Stimulated activated CD4-positive, alpha-beta T cell treated with anti-CD3 and anti-CD28 coated beads, Interleukin-2, amount 100 ng/mL, for 24 hours (primary cell): ENCODE measurements around the gene TUBA1B.

ENCODE experiments used
- DNase-seq, 2 donors: peaks; one replicate each; pipeline ENCODE4 v3.0.0-alpha.2; 2020

Gene TUBA1B

GRCh38 chr12:49126852-49127763 lies 4.1 kb downstream of the TUBA1B start:
- DNase-seq = no peak

DNA sequence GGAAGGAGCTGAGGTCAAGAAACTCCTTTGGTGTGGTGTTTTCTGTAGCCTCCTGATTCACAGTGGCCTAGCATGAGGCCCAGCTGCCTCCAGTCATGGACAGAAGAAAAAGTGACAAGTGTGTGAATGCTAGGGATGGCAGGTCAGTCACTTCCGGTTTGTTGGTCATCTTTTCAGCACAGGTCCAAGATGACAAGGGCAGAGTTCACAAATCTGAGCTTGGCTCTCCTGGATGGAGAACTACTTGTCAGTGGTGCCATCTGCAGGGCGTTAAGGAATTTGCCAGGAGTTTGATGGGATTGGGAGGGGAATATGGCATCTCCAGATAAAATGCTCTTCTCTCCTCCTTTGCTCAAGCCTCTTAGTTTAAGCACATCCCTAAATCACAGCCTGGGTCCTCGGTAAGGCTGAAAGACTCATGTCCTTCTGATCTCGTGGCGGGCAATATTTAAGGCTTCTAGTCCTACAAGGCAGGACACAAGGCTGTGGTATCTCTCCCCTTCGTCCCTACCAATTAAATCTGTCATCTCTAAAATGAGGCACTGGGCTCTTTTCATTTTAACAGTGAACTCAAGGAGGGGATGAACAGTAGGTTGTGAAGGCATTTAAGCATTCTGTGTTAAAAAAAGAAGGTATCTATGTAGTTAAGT lies 10.0 kb downstream of the TUBA1B start:
- no peak for DNase-seq

GRCh38 chr12:49111206-49111605 lies 20.0 kb downstream of the TUBA1B start:
- DNase-seq = peak in 1 of 2 donors; percentile 37

DNA sequence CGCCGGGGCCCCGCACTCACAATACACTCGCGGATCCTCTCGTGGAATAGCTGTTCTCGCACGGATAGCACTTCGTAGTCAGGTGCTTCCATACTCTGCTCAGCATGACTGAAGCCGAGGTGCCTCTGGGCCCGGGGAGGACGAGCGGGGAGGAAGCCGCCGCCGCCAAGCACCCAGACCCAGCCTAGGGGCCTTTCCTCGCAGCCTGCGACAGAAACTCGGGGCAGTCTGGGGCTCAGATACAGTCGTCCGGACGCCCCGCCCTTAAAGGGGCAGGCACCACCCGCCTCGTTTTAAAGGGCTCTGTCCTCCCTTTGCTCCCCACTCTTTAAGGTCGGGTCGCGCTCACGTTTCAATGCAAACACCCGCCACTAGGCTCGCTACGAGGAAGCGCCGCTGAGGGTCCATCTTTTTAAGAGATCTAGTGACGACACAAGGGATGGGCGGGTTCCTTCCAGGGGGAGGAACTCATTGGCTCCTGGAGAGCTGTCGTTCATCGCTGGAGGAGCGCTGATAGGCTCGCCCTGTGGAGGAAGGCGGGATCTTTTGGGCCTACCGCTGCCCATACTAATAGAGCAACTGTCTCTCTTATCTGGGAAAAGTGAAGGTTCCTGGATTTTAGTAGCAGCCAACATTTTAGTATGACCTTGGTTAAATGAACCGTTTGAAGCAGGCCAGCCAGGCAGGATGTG lies 20.6 kb downstream of the TUBA1B start, which contains the start of gene LMBR1L:
LMBR1L (minus strand) TSS at position 384 of the 692 bp plus-strand sequence; CDS start at position 92, 292 bp downstream.
- peak; percentile 93 to 94 for DNase-seq

- no peak for DNase-seq
Observed at GRCh38 chr12:49109641-49110463, 21.3 kb downstream of the TUBA1B start.

- DNase-seq = no peak
Observed at GRCh38 chr12:49108958-49109404, 22.2 kb downstream of the TUBA1B start.

GRCh38 chr12:49105504-49106084 lies 25.6 kb downstream of the TUBA1B start:
- no peak for DNase-seq

- DNase-seq = no peak
Observed at GRCh38 chr12:49104822-49105221, 26.4 kb downstream of the TUBA1B start.

DNA sequence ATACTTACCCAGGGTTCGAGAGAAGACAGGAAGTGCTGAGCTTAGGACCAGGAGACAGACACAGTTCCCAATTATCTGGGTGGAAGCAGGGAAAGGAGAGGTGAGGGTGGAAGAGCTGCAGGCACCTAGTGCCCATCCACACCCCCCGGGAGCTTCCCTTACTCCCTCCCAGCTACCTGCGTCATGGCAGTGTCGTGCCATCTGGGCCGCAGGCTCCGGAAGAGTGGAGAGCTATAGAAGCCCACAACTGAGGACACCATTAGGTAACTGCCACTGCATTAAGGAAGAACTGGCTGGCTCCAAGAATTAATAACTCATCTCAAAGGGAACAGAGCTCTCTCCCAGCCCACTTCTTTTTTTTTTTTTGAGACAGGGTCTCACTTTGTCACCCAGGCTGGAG lies 30.8 kb downstream of the TUBA1B start:
- no peak for DNase-seq

DNA sequence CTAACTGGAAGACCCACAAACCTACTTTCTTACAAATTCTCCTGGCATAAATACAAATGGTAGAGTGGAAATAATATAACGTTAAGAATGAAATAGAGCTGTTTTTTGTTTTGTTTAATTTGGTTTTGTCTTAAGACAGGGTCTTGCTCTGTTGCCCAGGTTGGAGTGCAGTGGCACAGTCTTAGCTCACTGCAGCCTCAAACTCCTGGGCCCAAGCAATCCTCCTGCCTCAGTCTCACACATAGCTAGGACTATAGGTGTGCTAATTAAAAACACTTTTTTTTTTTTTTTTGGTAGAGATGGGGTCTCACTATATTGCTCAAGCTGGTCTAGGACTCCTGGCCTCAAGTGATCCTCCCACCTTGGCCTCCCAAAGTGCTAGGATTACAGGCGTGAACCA lies 32.5 kb downstream of the TUBA1B start:
- no peak for DNase-seq

DNA sequence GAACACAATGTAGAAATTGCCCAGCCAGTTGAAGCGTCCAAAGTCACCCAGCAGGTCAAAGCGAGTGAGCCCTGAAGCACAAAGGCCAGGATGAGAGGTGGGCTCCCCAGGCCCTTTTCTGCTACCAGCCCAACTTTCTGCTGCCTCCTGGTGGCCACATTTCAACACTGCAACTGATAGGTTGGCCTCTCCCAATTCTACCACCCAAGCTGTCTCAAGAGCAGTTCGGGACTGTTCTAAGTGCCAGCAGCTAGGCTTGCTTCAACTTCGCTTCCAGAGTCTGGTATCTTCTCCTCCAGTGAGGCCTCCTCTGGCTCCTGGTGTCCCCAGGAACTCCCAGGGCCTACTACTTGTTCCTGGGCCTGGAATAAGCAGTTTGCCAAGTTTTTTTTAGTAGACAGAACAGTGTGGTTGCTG lies 33.2 kb downstream of the TUBA1B start:
- DNase-seq = peak; percentile 73

GRCh38 chr12:49097381-49097780 lies 33.8 kb downstream of the TUBA1B start:
- no peak for DNase-seq

- DNase-seq = no peak
Observed at GRCh38 chr12:49094975-49095365, 36.2 kb downstream of the TUBA1B start.

DNA sequence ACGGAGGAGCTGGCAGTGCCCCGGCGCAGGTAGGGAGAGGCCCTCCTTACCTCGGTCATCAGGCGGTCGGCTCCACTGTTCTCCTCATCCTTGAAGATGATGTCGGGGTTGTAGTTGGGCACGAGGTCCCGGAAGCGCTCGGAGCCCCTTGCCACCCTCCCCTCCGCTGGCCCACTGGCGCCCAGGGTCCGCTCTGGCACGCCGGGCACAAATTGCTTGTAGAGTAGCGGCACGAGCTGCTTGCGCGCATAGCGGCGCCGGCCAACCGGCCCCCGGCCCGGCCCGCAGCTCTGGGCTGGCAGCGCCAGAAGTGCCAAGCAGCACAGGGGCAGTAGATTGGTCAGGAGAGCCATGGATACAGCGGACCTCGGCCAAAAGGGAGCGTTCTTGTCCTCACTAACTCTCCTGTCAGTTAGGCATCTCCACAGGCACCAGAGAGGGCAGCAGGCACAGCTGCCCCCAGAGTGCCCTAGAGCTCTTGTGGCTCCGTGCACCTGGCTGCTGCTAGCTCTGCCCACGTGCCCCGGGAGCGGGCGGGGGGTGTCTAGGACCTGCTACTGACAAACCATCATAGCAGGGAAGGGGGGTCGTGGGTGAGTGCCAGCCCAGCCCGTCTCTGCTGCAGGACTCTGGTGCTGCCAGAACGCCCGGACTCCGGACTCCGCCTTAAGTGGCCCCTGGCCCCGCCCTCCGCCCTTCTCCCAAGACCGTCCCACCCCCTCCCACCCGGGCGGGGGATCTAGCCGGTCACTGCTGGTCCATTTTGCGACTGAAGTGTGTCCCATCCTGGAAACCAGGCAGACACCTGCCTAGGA lies 36.8 kb downstream of the TUBA1B start, which contains the start of gene DHH:
DHH (minus strand) TSS at position 642 of the 815 bp plus-strand sequence; CDS start at position 353, 289 bp downstream.
- DNase-seq = no peak

- DNase-seq = no peak
Observed at GRCh38 chr12:49093792-49094159, 37.4 kb downstream of the TUBA1B start.

DNA sequence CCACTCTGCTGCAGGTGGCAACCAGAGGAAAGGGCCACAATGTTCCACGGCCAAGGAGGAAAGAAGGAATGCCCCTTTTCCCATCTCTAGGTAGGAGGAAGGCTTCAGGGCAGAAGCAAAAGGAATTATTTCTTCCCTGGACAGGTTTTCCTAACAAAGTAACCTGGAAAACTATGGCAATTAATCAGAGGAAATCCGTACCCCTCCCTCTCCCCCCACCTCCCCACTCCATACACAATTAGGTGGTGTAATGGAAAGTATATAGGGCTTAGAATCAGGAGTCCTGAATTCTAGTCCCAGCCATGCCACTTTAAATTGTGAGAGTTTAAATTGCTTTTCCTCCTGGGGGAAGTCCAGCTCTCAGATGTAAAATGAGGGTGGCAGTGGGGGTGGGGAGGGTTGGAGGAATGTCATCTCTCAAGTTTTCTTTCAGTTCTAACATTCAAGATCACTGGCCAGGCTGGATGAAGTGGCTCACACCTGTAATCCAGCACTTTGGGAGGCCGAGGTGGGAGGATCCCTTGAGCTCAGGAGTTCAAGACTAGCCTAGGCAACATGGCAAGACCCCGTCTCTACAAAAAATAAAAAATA lies 38.3 kb downstream of the TUBA1B start:
- no peak for DNase-seq

DNA sequence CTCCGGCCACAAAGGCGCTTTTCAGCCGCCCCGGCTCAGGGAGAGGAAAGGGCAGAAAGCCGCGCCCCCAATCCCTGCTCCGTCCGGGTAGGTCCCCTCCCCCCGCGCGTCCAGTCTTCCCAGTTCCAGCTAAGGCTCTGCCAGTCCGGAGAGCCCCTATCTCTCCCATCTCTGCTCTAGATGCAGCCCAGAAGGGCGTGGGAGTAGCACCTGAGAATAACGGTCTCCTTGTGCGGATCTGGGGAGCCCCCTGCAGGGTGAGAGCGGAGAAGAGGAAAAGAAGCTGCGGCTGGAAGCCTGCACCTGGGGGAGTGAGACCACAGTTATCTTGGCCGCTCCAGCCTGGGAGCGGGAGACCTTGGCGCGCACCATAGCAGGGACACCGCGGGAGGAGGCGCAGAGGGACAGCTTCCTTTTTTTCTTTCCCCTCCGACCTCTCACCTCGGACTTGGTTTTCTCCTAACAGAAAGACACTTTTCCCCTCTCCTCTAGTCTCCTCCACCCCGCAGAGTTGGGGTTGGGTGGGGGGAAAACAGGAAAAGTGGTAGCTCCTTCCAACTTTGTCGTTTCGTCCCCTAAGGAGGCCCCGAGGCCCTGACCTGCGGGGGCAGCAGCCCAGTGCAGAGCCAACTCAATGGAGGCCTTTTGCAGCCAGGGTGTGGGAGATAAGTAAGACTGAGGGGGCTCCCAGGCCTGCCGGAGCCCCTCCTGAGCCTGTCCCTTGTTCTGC lies 38.9 kb downstream of the TUBA1B start:
- peak; percentile 70 for DNase-seq

DNA sequence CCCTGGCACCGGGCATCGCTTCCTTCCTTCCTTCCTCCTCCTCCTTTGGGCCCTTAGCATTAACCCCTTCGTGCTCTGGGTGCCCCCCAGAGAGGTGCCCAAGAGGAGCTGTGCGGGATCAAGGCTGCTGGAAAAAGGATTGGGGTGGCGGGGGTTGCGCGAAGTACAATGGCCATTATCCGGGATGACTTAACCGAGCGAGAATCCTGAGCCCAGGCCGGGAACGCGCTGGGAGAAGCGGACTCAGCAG lies 39.4 kb downstream of the TUBA1B start:
- DNase-seq = no peak

GRCh38 chr12:49091056-49091835 lies 39.9 kb downstream of the TUBA1B start:
- no peak for DNase-seq
